Measurements from ENCODE around the gene SPINK7.

SPINK7 gene

GRCh38 chr5:148343603-148344487 lies 31.6 kb downstream of the SPINK7 start:
- peak; percentile 19 to 24 for DNase-seq

- DNase-seq = no peak
Observed at GRCh38 chr5:148347706-148348105, 35.5 kb downstream of the SPINK7 start.

DNA sequence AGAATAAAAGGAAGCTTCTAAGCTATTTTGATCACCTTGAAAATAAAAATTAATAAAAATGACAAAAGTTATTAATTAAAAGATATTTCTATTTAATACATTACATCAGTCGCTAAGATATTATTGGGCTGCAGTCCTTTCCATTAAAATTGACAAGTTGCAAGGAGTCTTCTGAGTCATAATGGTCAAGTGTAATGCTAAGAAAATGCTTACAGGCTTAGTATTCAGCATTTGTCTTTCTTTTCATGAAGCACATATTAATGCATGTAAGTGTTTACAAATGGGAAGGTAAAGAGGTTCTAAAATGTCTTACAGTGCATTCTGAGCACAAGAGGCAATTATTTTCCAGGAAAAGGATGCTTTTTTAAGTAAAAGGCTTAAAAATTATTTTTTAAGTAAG lies 40.5 kb downstream of the SPINK7 start:
- DNase-seq = no peak

DNA sequence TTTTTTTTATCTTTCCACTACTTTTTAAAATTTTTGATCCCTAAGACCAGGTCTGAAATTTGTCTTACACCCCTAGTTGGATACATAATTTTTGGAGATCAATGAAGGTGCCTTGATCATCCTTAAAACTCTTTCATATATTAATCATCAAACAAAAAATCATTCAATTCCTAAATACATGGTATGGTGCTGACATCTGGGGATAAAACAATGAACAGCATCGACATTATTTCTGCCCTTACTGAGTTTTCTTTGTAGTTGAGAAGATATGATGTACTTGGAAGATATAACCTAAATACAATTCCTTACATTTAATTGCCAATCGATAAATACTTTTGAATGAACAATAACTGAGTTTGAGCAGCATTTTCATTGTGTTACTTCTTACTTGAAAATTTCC lies 41.4 kb downstream of the SPINK7 start:
- DNase-seq = no peak

- no peak for DNase-seq
Observed at GRCh38 chr5:148364343-148364742, 52.1 kb downstream of the SPINK7 start.
